Umbilical cord (tissue), 2 donors: ENCODE data around the gene LIN7A. TPM values are rescaled to one million over a fixed set of nuclear protein-coding genes. Genes with fewer than 3 reads are reported as not detected.

Source experiments
- DNase-seq: peaks from one replicate; pipeline ENCODE4 v3.0.0-alpha.2; 2015; ENCODE audit warnings: low spot score
- total RNA-seq: library from RNA; depleted of rRNA; stranded (reverse); fragments of >200 nt; gene quantifications from one replicate; pipeline ENCODE4 v1.2.3, GENCODE V29; 2014; ENCODE audit warnings: low replicate concordance; ENCODE audit not compliant: insufficient read depth

LIN7A gene, protein sequence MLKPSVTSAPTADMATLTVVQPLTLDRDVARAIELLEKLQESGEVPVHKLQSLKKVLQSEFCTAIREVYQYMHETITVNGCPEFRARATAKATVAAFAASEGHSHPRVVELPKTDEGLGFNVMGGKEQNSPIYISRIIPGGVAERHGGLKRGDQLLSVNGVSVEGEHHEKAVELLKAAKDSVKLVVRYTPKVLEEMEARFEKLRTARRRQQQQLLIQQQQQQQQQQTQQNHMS
- 23.4 TPM for total RNA-seq

DNA sequence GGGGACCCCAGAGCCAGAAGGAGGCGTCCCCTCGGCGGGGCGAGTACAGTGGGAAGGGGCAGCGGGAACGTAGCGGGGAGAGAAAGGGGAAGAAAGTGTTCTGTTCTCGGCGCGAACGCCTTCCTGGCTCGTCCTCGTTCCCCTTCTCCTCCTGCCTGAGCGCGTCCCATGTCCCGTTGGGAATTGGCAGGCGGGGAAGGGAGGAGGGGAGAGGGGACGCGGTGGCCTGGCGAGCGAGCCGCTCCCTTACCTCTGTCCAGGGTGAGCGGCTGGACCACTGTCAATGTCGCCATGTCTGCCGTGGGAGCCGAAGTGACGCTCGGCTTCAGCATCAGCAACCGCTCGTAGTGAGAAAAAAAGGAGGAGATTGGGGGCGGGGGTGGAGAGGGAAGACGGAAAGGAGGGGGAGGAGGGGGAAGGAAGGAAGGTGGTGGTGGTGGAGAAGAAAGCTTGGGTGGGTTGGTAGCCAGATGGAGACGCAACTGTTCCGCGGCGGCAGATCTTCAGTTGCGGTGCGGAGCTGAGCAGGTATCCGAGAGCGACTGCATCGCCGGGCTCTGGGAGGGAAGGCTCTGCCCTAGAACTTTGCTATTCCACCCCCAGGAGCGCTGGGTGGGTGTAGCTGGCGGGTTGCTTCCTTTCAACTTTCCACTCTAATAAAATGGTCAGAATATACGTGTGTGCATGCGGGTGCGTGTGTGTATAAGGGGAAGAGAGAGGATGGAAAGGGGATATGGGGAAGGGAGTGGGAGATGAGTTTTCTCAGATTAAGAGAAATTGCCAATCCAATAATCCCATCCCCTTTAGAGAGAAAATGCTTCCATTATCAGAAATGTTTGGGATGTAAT is at the start of gene LIN7A:
TSS of gene LIN7A (minus strand) at position 544 of the 848 bp plus-strand sequence. CDS start at position 332, 212 bp downstream.
- DNase-seq = peak; percentile 65

DNA sequence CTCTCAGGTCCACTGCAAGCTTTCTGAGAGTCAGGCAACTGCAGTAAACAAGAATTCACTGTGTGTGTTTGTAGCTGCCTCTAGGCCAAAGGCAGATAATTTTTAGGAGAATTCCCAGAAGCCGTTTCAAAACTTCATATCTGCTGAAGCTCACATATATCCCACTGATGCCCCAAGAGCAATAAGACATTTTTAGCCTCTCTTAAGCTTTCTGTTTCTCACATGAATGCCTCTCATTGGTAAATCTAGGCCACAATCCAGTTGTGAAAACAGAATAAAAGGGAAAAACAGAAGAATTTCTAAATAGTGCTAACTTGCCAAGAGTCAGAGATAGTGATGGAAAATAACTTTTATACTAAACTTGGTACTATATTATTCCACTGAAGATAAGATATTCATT is 48.5 kb upstream of the LIN7A start:
- peak; percentile 91 for DNase-seq

DNA sequence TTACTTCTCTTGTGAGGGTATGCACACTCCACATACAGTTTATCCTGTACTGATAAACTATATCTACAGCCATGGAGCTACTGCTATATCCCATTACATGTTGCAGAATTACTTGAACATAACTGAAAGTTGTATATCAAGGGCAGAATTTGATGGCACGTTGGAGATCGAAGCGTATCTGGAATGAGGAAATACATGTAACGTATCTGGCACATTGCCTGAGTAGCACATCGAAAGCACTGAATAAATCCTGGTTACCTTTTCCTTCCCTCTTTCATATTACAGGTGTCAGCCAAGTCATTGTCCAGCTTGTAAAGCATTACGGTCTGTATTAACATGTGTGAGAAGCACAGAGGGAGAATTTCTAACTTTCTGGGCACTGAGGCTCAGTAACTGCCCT is 42.1 kb upstream of the LIN7A start:
- DNase-seq = peak; percentile 15

DNA sequence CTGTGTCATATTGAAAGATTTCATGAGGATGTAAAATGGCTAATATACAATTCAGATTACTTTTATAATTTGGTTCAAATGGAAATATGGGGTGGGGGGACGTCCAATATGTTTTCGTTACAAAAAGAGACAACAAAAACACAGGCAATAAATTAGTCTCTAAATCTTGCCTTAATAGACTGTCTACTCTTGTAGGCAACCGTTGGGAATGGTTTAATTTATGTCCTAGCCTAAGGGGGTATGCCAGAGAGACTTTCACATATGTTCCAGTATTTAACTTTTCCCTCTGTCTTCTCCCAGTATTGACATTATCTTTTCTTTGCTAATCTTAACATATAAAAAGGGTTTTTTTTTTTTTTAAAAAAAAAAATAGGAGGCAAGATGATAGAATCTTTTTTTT is 41.5 kb upstream of the LIN7A start:
- DNase-seq = no peak

DNA sequence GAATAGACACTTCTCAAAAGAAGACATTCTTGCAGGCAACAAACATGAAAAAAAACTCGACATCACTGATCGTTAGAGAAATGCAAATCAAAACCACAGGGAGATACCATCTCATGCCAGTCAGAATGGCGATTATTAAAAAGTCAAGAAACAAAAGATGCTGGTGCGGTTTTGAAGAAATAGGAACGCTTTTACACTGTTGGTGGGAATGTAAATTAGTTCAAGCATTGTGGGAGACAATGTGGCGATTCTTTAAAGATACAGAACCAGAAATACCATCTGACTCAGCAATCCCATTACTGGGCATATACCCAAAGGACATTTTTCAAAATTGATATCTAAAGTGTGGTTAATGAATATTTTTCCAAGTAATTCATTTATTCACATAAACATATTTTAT is 39.6 kb upstream of the LIN7A start:
- no peak for DNase-seq

DNA sequence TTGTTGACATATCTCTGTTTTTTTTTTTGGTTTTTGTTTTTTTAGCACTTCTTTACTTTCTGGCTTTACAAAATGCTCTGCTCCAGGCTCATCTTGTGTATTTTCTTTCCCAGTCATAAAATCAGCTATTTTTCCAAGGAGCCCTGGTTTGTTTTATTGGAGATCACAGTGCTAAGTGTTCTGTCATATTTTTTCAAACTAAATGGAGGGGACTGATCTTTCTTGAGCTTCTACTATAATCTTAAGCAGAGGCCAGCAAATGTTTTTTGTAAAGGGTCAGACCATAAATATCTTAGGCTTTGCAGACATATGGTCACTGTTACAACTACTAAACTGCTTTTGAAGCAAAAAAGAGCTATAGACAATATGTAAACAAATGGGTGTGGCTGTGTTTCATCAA is 30.6 kb upstream of the LIN7A start:
- DNase-seq = peak; percentile 92

DNA sequence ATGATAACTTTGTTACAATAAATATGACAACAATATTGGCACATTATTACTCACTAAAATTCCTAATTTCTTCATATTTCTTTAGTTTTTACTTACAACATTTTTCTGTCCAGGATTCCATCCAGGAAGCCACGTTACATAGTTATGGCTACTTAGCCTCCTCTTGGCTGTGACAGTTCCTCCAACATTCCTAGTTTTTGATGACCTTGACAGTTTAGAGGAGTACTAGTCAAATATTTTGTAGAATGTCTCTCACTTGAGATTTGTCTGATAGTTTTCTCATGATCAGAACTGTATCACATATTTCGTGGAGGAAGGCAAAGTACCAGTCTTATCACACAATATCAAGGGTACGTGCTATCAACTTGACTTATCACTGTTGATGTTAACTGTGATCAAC is 29.8 kb upstream of the LIN7A start:
- DNase-seq = no peak

DNA sequence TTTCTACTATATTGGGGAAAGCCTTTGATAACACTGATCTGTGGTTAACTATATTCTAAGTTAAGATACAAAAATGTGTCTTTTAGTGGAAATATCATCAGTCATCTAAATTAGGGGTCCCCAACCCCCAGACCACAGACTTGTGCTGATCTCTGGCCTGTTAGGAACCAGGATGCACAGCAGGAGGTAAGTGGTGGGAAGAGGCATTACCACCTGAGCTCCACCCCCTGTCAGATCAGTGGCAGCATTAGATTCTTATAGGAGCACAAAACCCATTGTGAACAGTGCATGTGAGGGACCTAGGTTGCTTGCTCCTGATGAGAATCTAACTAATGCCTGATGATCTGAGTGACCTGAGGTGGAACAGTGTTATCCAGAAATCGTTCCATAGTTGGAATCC is 28.3 kb upstream of the LIN7A start:
- no peak for DNase-seq

DNA sequence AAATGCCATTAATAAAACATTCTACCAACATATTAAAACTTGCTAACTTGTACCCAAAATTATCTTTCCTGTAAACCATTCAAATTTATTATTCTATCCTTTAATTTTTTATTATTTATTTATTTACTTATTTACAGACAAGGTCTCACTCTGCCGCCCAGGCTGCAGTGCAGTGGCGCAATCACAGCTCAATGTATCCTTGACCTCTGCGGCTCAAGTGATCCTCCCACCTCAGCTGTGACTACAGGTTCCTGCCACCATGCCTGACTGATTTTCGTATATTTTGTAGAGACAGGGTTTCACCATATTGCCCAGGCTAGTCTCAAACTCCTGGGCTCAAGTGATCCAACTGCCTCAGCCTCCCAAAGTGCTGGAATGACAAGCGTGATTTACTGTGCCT is 20.4 kb upstream of the LIN7A start:
- DNase-seq = no peak

DNA sequence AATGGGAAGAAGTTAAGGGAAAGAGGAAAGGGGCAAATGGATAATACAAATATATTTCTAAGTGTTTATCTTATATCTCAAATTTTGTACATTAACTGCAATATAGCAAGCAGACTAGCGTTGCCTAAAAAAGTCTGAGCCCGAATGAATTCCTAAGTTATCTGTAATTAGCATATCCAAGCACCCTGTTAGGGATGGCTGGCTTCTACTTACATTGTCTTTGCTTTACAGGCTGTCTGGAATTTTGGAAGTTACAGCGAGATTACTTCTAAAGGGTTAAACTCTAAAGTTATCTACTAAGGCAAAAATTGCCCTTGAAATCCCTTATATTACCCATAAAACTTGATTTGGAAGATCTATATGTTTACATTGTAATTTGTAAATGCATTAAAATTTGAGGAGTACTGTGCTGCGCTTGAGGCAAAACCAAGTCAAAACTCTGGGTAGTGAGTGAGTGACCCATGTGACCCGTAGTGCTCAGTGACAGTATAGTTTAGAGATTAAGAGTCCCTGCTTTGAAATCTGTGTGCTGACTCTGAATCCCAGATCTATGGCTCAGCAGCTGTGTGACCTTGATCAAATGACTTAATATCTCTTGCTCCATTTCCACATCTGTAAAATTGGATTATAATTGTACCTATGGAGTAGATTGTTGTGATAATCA is 17.3 kb upstream of the LIN7A start:
- DNase-seq = no peak

DNA sequence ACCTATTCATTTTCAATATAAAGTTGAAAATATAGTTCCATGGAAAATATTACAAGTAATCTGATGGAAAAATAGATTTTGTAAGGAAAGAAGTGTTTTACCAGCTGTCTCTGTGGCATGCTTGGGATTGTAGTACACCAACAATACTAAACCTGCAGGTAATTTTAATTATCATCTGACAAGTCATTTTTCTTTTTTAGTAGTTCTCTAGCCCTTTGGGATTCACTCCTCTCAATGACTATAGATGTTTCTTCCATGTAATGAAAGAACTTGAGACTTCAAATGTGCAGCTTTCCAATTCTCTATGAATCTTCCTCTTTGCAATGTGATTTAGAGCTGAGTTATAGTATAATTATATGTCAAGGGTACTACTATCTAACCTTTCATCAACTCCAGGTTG is 14.7 kb upstream of the LIN7A start:
- DNase-seq = no peak

DNA sequence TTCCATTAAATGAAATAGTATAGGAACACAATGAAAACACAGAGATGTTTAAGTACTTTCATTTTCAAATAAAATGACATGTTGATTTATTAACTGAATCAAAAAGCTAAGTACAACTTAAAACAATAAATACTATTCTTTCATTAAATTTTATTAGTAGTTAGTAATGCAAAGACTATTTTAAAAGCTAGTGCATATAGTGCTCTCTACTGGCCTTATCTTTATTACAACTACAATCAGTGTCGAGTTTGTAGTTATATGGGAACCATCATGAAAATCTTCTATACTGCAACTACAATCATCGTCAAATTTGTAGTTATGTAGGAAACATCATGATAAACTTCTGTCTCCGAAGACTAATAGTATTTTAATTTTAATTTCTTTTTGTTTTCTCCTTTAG is 8.9 kb upstream of the LIN7A start:
- no peak for DNase-seq

DNA sequence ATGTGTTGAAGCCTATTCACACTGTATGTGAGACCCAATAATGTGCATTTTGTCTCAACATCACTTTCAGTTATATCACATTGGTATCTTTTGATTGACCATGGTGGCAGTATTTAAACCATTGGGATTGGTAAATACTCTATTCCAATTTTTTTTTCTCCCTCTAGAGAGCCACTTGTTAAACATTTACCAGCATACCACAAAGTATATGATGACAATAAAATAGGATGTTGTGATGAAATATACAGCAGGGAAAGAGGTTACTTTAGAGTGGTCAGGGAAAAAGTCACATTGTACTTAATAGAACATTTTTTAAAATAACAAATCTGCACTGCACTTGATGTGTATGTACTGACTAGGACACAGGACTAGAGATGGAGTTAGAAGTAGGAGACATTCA is 5.6 kb upstream of the LIN7A start:
- no peak for DNase-seq

DNA sequence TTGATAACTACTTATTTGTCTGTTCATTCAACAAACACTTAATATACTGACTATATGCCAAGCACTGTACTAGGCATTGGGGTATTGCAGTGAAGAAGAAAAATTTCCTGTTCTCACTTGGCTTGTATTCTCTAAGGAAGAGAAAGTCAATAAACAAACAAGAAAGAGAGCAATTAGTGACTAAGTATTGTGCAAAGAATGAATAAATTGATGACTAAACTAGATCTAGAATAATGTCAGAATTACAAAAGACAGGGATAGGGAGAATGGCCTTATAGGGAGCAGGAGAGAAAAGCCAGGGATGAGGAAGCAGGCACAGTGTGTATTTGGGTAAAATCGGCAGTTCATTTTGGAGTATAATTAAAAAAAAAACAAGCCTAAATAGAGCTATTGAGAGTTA is 4.2 kb upstream of the LIN7A start:
- DNase-seq = no peak

DNA sequence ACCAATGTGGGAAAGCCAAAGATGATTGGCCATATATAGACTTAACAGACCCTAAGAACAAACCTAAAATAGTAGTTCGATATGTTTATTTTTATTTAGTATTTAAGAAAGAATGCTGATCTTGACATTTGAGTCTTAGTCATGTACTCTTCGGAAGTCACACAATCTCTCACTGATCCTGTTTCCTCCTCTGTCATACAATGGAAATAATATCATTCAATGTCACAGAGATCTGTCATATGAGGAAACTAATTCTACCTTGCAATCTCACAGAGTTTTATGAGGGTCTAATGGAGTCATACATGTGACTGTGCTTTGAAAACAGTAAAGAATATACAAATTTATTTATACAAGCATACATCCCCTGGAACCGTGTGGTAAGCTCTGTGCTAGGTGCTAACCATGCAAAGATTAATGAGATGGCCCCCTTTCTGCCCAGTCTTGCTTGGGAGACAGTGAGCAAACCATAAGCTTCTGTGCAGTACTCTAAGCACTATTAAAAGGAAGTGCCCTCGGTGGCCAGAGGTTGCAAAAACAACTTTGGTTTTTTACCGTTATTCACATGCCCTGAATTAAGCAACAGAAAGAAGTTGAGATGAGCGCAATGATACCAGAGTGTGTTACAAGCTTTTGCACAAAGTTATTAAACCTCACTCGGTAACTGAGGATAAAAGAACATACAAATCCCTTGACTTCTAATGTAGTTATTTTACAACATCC is 1.7 kb upstream of the LIN7A start:
- DNase-seq = no peak

DNA sequence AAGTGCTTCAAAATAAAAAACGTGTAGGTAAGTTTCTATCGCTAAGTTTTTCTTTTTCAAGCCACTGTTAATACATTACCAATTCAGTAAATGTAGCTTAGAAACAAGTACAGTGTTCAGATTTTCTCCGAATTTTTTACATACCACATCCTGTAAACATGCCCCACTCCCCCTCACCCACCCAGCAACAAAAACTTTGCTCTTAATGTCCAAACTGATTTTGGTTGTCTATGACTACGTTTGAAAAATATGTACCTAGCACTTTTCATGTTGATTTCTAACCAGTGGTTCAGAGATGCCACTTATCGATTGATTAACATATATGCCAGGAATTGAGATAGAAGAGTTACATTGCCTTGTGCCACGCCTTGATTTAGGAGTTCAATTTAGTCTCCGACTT is 663 bp upstream of the LIN7A start:
- no peak for DNase-seq

DNA sequence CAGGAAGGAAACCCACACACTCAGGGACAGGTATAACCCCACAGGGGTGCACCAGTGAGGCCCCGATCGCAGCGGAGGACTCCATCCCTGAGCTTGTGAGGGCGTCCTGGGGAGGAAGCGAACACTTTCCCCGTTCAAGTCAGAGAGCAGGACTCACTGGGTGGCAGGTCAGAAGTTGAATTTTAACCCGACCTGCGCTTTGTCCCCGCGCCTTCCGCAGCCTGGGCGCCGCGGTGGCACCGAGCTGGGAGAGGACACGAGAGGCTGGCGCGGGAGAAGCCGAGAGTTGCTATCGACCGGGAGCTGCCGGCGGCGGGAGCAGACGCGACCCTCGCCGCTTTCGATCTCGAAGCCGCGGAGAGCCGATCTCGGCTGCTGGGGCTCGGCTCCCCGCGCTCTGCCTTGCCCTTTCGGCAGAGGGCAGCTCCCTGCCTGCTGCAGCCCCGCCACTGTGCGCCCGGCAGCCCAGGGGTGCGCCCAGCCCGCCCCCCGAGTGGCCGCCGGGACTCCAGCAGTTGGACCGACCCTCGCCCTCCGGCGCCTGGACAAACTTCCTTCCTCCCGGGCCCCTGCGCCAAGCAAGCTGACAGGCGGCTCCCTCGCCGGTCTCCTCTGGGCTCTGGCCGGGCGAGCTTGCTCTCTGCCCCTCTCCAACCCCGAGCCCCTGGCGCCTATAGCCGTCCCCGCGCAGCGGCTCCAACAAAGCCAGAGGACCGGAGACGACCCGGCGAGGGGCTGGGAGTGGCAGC is 918 bp downstream of the LIN7A start:
- peak; percentile 62 for DNase-seq

DNA sequence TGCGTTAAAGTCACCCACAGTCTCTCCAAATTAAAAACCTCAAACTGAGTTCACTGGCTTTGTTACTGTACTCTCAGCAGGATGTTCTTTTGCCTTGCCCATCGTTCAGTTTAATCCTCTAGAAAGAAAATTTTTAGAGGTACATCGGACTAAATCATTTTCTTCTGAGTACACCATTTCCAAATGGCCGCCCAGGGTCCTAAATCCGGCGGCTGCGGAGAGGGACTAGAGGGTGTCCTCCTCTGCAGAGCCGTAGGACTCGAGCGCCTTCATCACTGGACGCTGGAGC is 1.4 kb downstream of the LIN7A start:
- no peak for DNase-seq

DNA sequence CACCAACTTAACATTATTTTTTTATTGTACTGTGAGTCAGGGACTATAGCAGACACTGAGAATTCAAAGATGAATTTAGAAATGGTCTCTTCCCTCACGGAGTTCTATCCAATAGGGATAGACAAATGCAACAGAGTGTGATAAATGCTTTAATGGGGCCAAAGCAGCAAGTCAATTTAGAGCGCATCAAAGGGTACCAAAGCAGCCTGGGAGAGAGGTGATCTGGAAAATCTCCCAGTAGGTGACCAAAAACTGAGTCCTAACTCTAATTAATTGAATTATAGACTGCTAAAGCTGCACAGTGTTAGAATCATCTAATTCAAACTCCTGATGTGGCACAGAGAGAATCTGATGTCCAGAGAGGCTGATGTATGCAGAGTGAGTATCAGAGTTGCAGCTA is 2.6 kb downstream of the LIN7A start:
- no peak for DNase-seq

DNA sequence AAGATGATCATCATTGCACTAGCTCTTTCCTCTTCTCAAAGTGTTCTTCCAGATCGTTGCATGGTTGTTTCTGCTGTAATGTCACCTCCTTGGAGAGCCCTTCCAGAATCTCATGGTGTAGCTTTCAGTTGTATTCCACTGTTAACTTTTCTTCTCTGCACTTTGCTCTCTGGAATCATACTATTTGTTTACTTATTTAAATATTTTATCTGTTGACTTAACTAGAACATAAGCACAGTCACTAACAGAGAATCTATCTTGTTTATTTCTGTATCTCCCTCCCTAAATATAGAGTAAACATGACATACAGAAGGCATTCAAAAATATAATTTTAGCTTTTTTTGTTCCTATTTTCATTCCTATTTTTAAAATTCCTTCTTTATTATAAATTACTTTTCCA is 11.8 kb downstream of the LIN7A start:
- DNase-seq = no peak

DNA sequence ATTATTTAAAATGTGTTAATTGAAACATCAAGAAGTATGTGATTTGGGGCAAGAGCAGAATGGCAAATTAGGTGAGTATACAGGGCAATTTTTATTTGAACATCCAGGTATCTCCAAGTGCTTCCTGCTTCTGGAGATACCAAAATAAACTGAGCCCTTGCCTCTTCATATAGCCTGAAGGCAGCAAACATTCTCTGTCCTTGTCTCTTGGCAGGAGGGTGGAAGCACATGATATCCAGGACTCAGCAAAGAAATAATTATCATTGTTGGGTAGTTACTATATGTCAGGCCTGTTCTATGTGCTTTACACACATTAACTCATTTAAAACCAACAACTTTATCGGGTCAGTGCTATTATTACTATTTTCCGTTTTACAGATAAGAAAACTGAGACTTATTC is 12.5 kb downstream of the LIN7A start:
- DNase-seq = no peak

DNA sequence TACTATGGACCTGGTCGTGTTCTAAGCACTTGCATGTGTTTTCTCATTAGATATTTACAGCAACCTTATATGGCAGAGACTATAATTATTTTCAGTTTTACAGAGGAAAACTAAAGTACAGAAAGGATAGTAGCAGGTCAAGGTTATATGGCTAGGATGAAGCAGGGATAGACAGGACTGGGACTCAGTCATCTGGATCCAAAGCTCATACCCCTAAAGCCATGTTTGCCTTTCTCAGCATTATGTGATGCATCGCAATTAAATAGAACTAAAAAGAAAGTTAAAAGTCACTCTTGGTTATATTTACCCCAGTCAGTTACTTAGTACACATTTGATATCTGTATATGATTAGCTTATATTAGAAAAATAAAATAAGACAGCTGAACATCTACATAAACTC is 13.3 kb downstream of the LIN7A start:
- DNase-seq = no peak
